A549 (cell line): ENCODE data around the gene MYRIP. TPM values are rescaled to one million over a fixed set of nuclear protein-coding genes. Genes with fewer than 3 reads are reported as not detected.

Experiments
- ATAC-seq, 2 experiments: fragments of 200-7000 bp in 1 of 2; fragments of >200 bp in 1 of 2; cut with Nextera tagmentation in 1 of 2; cut with Tn5 transposase in 1 of 2; 3 replicates each; pipeline versions ENCODE4 v1.8.0 to v1.9.1; 2018 to 2020; ENCODE audit warnings: mild to moderate bottlenecking in 1 of 2, moderate library complexity in 1 of 2
- CTCF ChIA-PET: fragments of 300-600 bp; sonication (Branson Sonifier 250); formaldehyde crosslinking; extraction: SDS; loops from one replicate; lab custom pipeline; 2021; ENCODE audit warnings: antibody characterized with exemption, inconsistent platforms; lab: Yijun Ruan, JAX
- POLR2A ChIA-PET: fragments of 350-600 bp; formaldehyde crosslinking; extraction: SDS; loops from one replicate; lab custom pipeline; 2021; ENCODE audit warnings: antibody characterized with exemption, inconsistent platforms; lab: Yijun Ruan, JAX
- DNase-seq, 2 experiments: peaks; one replicate each; pipeline versions ENCODE4 v3.0.0 to v3.0.0-alpha.2; 2011 to 2016; ENCODE audit warnings: low read depth in 1 of 2, low spot score in 1 of 2
- FAIRE-seq: peaks from 2 replicates; lab custom pipeline; 2011; peaks lifted over from hg19 to GRCh38; lab: Jason Lieb, UNC
- H3K27ac ChIP-seq, 2 experiments: fragments of >200 bp; sonication (Bioruptor Twin); formaldehyde crosslinking; 3 replicates each; pipeline ENCODE4 v1.5.1; 2016 to 2017
- H3K4me1 ChIP-seq: fragments of >200 bp; sonication (Bioruptor Twin); formaldehyde crosslinking; 3 replicates; pipeline ENCODE4 v1.6.1; 2016
- H3K4me2 ChIP-seq: fragments of >200 bp; sonication (Bioruptor Twin); formaldehyde crosslinking; 3 replicates; pipeline ENCODE4 v1.6.1; 2016
- H3K4me3 ChIP-seq: fragments of >200 bp; sonication (Bioruptor Twin); formaldehyde crosslinking; 3 replicates; pipeline ENCODE4 v1.5.1; 2016
- H3K9me3 ChIP-seq: fragments of >200 bp; sonication (Bioruptor Twin); formaldehyde crosslinking; 3 replicates; pipeline ENCODE4 v1.6.1; 2016
- CBX8 ChIP-seq: fragments of 200-600 bp; sonication (generic); IDR thresholded peaks from 2 replicates; pipeline ENCODE4 v1.6.1; 2016
- ESRRA ChIP-seq: fragments of 150-350 bp; IDR thresholded peaks from 2 replicates; pipeline ENCODE4 v1.6.1; 2014; ENCODE audit warnings: mild to moderate bottlenecking, low read length, borderline replicate concordance
- GATA3 ChIP-seq: IDR thresholded peaks from 2 replicates; pipeline ENCODE4 v1.6.1; 2012; ENCODE audit warnings: borderline replicate concordance
- HEYL ChIP-seq: fragments of 250-450 bp; sonication (Bioruptor Pico); IDR thresholded peaks from 2 replicates; pipeline ENCODE4 v1.8.0; 2021; ENCODE audit warnings: mild to moderate bottlenecking, moderate library complexity
- JUNB ChIP-seq: fragments of >200 bp; sonication (Bioruptor Twin); formaldehyde crosslinking; IDR thresholded peaks from 2 replicates; pipeline ENCODE4 v1.6.1; 2016
- MYC ChIP-seq: IDR thresholded peaks from 2 replicates; pipeline ENCODE4 v1.6.1; 2012; ENCODE audit warnings: mild to moderate bottlenecking, inconsistent platforms, low read length, improper control_type of control experiment, borderline replicate concordance
- PHF8 ChIP-seq: fragments of 200-600 bp; sonication (generic); IDR thresholded peaks from 2 replicates; pipeline ENCODE4 v1.6.1; 2016; ENCODE audit warnings: low read depth, mild to moderate bottlenecking, antibody characterized with exemption, moderate library complexity, borderline replicate concordance
- POLR2A ChIP-seq: IDR thresholded peaks from 2 replicates; pipeline ENCODE4 v1.6.1; 2012; ENCODE audit warnings: mild to moderate bottlenecking, low read length
- RARB ChIP-seq: fragments of 250-450 bp; sonication (Bioruptor Pico); IDR thresholded peaks from 2 replicates; pipeline ENCODE4 v1.8.0; 2021; ENCODE audit warnings: mild to moderate bottlenecking, moderate library complexity
- RCOR1 ChIP-seq: fragments of 150-350 bp; IDR thresholded peaks from 2 replicates; pipeline ENCODE4 v1.6.1; 2014; ENCODE audit warnings: antibody characterized with exemption, low read length, low read depth
- RFX5 ChIP-seq: fragments of 450-650 bp; IDR thresholded peaks from 2 replicates; pipeline ENCODE4 v1.7.1; 2014; ENCODE audit warnings: antibody characterized with exemption, mild to moderate bottlenecking, moderate library complexity
- RNF2 ChIP-seq: fragments of 200-600 bp; sonication (generic); IDR thresholded peaks from 2 replicates; pipeline ENCODE4 v1.6.1; 2016; ENCODE audit warnings: low read depth, mild to moderate bottlenecking, antibody characterized with exemption, moderate library complexity, borderline replicate concordance
- SMC3 ChIP-seq: fragments of >200 bp; sonication (Bioruptor Twin); formaldehyde crosslinking; IDR thresholded peaks from 3 replicates; pipeline ENCODE4 v1.6.1; 2018; ENCODE audit warnings: inconsistent platforms
- ZNF302 ChIP-seq: fragments of 250-450 bp; sonication (Bioruptor Pico); IDR thresholded peaks from 2 replicates; pipeline ENCODE4 v1.9.0; 2021; ENCODE audit warnings: inconsistent platforms, mild to moderate bottlenecking, moderate library complexity
- WGBS: methylation state at CpG from one replicate; pipeline ENCODE4 v1.1.6; 2017; ENCODE audit errors: missing lambda C conversion rate; 5-methylcytosine and 5-hydroxymethylcytosine counted together
- polyA plus RNA-seq, 4 experiments: library from polyadenylated mRNA; depleted of rRNA in 3 of 4; stranded (reverse); fragments of >200 nt; fragmentation: RNase III in 1 of 4; extraction: RNeasy Plus Mini Kit Qiagen cat#74134 plus additional on column Dnase treatment in 1 of 4; gene quantifications; 2 replicates in 3 of 4; 3 replicates in 1 of 4; pipeline ENCODE4 v1.2.3, GENCODE V29; 2011 to 2017
- TF ChIP-seq, protein P1 (sequence below): fragments of 250-450 bp; sonication (Bioruptor Pico); IDR thresholded peaks from 2 replicates; pipeline ENCODE4 v1.5.0; 2021; ENCODE audit warnings: mild to moderate bottlenecking, moderate library complexity, borderline replicate concordance
- TF ChIP-seq, protein P2 (sequence below): fragments of 200-600 bp; sonication (generic); IDR thresholded peaks from 2 replicates; pipeline ENCODE4 v1.6.1; 2016; ENCODE audit warnings: antibody characterized with exemption, mild to moderate bottlenecking, moderate library complexity
- TF ChIP-seq, protein P3 (sequence below): fragments of >200 bp; sonication (Bioruptor Twin); formaldehyde crosslinking; IDR thresholded peaks from 3 replicates; pipeline ENCODE4 v1.5.1; 2016
- TF ChIP-seq, protein P4 (sequence below): IDR thresholded peaks from 2 replicates; pipeline ENCODE4 v1.6.1; 2012
- TF ChIP-seq, protein P5 (sequence below): fragments of 150-350 bp; IDR thresholded peaks from 2 replicates; pipeline ENCODE4 v1.6.1; 2014; ENCODE audit warnings: low read depth, mild to moderate bottlenecking, low read length
- TF ChIP-seq, protein P6 (sequence below): fragments of >200 bp; sonication (Bioruptor Twin); formaldehyde crosslinking; IDR thresholded peaks from 3 replicates; pipeline ENCODE4 v1.6.1; 2016

The MYRIP gene
- polyA plus RNA-seq, 2 of the 4 experiments (the other 2 are of a cell fraction), result not detected

DNA sequence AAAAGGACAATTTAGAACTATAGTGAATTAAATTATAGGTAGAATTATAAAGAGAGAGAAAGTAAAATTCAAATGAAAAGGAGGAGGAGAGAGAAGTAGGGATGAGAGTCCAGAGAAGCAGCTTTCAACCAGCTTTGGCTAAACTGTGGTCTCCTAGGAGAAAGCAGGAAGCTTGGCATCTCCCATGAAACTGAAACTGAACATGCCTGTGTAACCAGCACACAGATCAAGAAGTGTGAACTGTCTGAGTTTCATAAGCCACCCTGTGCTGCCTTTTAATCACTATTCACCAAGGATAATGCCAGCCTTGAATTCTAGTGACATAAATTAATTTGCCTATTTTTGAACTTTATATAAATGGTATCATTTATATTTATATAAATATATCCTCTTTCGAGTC is 128.5 kb downstream of the MYRIP start (continued):
- TF ChIP-seq, protein P1, sequence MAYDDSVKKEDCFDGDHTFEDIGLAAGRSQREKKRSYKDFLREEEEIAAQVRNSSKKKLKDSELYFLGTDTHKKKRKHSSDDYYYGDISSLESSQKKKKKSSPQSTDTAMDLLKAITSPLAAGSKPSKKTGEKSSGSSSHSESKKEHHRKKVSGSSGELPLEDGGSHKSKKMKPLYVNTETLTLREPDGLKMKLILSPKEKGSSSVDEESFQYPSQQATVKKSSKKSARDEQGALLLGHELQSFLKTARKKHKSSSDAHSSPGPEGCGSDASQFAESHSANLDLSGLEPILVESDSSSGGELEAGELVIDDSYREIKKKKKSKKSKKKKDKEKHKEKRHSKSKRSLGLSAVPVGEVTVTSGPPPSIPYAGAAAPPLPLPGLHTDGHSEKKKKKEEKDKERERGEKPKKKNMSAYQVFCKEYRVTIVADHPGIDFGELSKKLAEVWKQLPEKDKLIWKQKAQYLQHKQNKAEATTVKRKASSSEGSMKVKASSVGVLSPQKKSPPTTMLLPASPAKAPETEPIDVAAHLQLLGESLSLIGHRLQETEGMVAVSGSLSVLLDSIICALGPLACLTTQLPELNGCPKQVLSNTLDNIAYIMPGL (CRISPR knock-in tag), result no peak
- TF ChIP-seq ESRRA, result no peak
- TF ChIP-seq PHF8, result no peak

DNA sequence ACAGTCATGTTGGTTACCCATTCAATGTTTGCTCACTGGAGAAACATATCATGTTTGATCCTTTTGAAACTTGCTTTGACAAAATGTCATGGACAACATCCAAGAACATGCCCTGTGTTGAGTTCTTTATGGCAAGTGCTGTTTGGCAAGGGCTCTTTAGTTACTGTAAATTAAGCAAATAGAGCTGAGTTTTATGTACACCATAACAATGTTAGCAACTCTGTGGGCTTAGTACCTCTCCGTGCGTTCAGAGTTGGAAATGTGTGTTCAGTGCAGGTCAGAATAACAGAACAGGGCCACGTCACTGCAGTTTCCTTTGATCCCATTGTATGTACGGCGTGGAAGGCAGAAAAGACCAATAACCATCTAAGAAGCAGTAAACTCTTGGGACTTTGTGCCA is 132.5 kb downstream of the MYRIP start:
- H3K4me2 ChIP-seq, result no peak overlapping the region
- DNase-seq (no peak), ATAC-seq (no peak), FAIRE-seq (no peak)
- H3K4me3 ChIP-seq, result no peak overlapping the region
- TF ChIP-seq SMC3 (no peak), CBX8 (no peak), HEYL (CRISPR knock-in tag) (no peak)
- TF ChIP-seq, protein P2, sequence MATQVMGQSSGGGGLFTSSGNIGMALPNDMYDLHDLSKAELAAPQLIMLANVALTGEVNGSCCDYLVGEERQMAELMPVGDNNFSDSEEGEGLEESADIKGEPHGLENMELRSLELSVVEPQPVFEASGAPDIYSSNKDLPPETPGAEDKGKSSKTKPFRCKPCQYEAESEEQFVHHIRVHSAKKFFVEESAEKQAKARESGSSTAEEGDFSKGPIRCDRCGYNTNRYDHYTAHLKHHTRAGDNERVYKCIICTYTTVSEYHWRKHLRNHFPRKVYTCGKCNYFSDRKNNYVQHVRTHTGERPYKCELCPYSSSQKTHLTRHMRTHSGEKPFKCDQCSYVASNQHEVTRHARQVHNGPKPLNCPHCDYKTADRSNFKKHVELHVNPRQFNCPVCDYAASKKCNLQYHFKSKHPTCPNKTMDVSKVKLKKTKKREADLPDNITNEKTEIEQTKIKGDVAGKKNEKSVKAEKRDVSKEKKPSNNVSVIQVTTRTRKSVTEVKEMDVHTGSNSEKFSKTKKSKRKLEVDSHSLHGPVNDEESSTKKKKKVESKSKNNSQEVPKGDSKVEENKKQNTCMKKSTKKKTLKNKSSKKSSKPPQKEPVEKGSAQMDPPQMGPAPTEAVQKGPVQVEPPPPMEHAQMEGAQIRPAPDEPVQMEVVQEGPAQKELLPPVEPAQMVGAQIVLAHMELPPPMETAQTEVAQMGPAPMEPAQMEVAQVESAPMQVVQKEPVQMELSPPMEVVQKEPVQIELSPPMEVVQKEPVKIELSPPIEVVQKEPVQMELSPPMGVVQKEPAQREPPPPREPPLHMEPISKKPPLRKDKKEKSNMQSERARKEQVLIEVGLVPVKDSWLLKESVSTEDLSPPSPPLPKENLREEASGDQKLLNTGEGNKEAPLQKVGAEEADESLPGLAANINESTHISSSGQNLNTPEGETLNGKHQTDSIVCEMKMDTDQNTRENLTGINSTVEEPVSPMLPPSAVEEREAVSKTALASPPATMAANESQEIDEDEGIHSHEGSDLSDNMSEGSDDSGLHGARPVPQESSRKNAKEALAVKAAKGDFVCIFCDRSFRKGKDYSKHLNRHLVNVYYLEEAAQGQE, result no peak
- no peaks in the 10 kb centered on the region for H3K4me1 ChIP-seq
- 19% methylated on average over 5 of the region's 5 CpGs for WGBS
- ChIA-PET CTCF (no interaction called here), POLR2A (no interaction called here)
- H3K9me3 ChIP-seq, result no peaks in the 10 kb centered on the region
- H3K27ac ChIP-seq, result no peak overlapping the region

DNA sequence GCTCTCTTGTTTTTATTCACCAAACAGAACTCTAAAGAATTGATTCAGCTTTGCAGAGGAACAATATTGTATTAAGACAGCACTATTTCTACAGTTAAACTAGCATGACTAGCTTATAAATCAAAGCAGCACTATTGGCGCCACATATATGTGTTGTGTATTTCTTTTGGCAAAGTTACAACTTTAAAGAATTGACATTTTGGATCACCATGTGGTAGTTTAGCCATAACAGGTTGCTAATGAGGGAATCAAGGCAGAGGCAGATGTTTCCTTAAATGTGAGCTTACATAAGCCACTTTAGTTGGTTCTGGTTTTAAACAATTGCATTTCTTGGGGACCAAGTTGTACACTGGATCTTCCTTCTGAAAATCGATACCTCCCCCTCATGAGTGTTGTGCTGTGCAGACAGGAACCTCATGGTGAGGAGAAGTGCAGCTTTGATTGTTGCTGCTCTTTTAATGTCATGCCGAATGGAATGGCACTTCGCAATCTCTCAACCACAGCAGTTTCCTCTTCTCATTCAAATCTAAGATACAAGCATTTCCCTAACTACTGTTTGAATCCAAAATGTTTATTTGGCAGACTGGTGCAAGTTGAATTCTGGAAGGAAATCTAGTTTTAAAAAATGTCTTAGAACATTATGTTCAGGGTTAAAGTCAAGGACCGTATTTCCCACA is 151.2 kb downstream of the MYRIP start:
- no peak overlapping the region for H3K27ac ChIP-seq
- no peak for DNase-seq
- POLR2A ChIA-PET, result no interaction called here
- FAIRE-seq, result no peak
- H3K9me3 ChIP-seq, result no peaks in the 10 kb centered on the region
- no peak overlapping the region for H3K4me3 ChIP-seq
- H3K4me1 ChIP-seq, result no peaks in the 10 kb centered on the region
- CTCF ChIA-PET, result no interaction called here
- no peak for ATAC-seq
- 59% methylated on average over 5 of the region's 5 CpGs for WGBS
- no peak overlapping the region for H3K4me2 ChIP-seq
- TF ChIP-seq ZNF302 (CRISPR knock-in tag) (no peak), POLR2A (no peak), RCOR1 (no peak), JUNB (no peak), RNF2 (no peak), RARB (CRISPR knock-in tag) (no peak), GATA3 (no peak), CBX8 (no peak), RFX5 (no peak), MYC (no peak)
- TF ChIP-seq, protein P3, sequence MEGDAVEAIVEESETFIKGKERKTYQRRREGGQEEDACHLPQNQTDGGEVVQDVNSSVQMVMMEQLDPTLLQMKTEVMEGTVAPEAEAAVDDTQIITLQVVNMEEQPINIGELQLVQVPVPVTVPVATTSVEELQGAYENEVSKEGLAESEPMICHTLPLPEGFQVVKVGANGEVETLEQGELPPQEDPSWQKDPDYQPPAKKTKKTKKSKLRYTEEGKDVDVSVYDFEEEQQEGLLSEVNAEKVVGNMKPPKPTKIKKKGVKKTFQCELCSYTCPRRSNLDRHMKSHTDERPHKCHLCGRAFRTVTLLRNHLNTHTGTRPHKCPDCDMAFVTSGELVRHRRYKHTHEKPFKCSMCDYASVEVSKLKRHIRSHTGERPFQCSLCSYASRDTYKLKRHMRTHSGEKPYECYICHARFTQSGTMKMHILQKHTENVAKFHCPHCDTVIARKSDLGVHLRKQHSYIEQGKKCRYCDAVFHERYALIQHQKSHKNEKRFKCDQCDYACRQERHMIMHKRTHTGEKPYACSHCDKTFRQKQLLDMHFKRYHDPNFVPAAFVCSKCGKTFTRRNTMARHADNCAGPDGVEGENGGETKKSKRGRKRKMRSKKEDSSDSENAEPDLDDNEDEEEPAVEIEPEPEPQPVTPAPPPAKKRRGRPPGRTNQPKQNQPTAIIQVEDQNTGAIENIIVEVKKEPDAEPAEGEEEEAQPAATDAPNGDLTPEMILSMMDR, result no peak
- TF ChIP-seq, protein P4, sequence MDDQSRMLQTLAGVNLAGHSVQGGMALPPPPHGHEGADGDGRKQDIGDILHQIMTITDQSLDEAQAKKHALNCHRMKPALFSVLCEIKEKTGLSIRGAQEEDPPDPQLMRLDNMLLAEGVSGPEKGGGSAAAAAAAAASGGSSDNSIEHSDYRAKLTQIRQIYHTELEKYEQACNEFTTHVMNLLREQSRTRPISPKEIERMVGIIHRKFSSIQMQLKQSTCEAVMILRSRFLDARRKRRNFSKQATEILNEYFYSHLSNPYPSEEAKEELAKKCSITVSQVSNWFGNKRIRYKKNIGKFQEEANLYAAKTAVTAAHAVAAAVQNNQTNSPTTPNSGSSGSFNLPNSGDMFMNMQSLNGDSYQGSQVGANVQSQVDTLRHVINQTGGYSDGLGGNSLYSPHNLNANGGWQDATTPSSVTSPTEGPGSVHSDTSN, result no peak
- TF ChIP-seq, protein P5, sequence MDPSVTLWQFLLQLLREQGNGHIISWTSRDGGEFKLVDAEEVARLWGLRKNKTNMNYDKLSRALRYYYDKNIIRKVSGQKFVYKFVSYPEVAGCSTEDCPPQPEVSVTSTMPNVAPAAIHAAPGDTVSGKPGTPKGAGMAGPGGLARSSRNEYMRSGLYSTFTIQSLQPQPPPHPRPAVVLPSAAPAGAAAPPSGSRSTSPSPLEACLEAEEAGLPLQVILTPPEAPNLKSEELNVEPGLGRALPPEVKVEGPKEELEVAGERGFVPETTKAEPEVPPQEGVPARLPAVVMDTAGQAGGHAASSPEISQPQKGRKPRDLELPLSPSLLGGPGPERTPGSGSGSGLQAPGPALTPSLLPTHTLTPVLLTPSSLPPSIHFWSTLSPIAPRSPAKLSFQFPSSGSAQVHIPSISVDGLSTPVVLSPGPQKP, result no peak
- TF ChIP-seq, protein P1 (CRISPR knock-in tag), result no peak
- TF ChIP-seq, protein P6, sequence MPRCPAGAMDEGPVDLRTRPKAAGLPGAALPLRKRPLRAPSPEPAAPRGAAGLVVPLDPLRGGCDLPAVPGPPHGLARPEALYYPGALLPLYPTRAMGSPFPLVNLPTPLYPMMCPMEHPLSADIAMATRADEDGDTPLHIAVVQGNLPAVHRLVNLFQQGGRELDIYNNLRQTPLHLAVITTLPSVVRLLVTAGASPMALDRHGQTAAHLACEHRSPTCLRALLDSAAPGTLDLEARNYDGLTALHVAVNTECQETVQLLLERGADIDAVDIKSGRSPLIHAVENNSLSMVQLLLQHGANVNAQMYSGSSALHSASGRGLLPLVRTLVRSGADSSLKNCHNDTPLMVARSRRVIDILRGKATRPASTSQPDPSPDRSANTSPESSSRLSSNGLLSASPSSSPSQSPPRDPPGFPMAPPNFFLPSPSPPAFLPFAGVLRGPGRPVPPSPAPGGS, result no peak
